ENCODE results near the gene BRI3BP. TPM values are rescaled to one million over a fixed set of nuclear protein-coding genes. Genes with fewer than 3 reads are reported as not detected.

BRI3BP gene
- total RNA-seq, 1 experiment from 2014 or later = 19.6 TPM

GRCh38 chr12:124967016-124967739, 26.3 kb upstream of the BRI3BP start:
- Mint-ChIP-seq H3K27ac (ENCODE audit: unreplicated experiment) (no peak overlapping the region), H3K36me3 (ENCODE audit: insufficient read depth, unreplicated experiment) (peaks cover 37% of the 10 kb centered on the region), H3K27me3 (ENCODE audit: insufficient read depth, unreplicated experiment) (no peaks in the 10 kb centered on the region), H3K9me3 (ENCODE audit: unreplicated experiment) (no peaks in the 10 kb centered on the region), H3K4me3 (ENCODE audit: unreplicated experiment) (no peak overlapping the region), H3K4me1 (ENCODE audit: low read depth, unreplicated experiment) (no peaks in the 10 kb centered on the region)
- no peaks in the 10 kb centered on the region for H3K4me1 ChIP-seq
- ChIA-PET CTCF (no interaction called here), POLR2A (no interaction called here)
- no peaks in the 10 kb centered on the region; the same call in none of the 2 replicates for H3K36me3 ChIP-seq (ENCODE audit: control insufficient read depth, insufficient read depth, low read length)
- no TSS peak for BruUV-seq (replicated peaks)
- TF ChIP-seq CTCF (IDR thresholded peaks at IDR 0.05; ENCODE audit: insufficient read depth in 1 of 2, low read depth in 1 of 2, low read length in 1 of 2, severe bottlenecking in 1 of 2, unreplicated experiment in 1 of 2) = no peak
- intact Hi-C loops (cut with micrococcal nuclease; ENCODE audit: unreplicated experiment) = no loop called here
- H3K9me3 ChIP-seq = no peaks in the 10 kb centered on the region
- H3K4me3 ChIP-seq (ENCODE audit: low read depth, low read length) = no peak overlapping the region
- DNase-seq = no peak
- H3K27me3 ChIP-seq (replicated peaks; ENCODE audit: control insufficient read depth, insufficient read depth, low read length) = no peaks in the 10 kb centered on the region

GRCh38 chr12:124968656-124969055, 24.8 kb upstream of the BRI3BP start:
- no peaks in the 10 kb centered on the region for H3K27me3 ChIP-seq (replicated peaks; ENCODE audit: control insufficient read depth, insufficient read depth, low read length)
- no peaks in the 10 kb centered on the region; the same call in none of the 2 replicates for H3K36me3 ChIP-seq (ENCODE audit: control insufficient read depth, insufficient read depth, low read length)
- Mint-ChIP-seq H3K27me3 (ENCODE audit: insufficient read depth, unreplicated experiment) (no peaks in the 10 kb centered on the region), H3K9me3 (ENCODE audit: unreplicated experiment) (no peaks in the 10 kb centered on the region), H3K4me1 (ENCODE audit: low read depth, unreplicated experiment) (no peaks in the 10 kb centered on the region), H3K4me3 (ENCODE audit: unreplicated experiment) (no peak overlapping the region), H3K36me3 (ENCODE audit: insufficient read depth, unreplicated experiment) (peaks cover 34% of the 10 kb centered on the region), H3K27ac (ENCODE audit: unreplicated experiment) (no peak overlapping the region)
- H3K9me3 ChIP-seq = no peaks in the 10 kb centered on the region
- POLR2A ChIA-PET = no interaction called here
- DNase-seq = no peak
- intact Hi-C loops (cut with micrococcal nuclease; ENCODE audit: unreplicated experiment) = no loop called here
- CTCF ChIA-PET = no interaction called here
- H3K4me3 ChIP-seq (ENCODE audit: low read depth, low read length) = no peak overlapping the region
- H3K4me1 ChIP-seq = no peaks in the 10 kb centered on the region
- no peak for TF ChIP-seq CTCF (IDR thresholded peaks at IDR 0.05; ENCODE audit: insufficient read depth in 1 of 2, low read depth in 1 of 2, low read length in 1 of 2, severe bottlenecking in 1 of 2, unreplicated experiment in 1 of 2)
- no TSS peak for BruUV-seq (replicated peaks)

- no peak overlapping the region for H3K27ac Mint-ChIP-seq (ENCODE audit: unreplicated experiment)
These were observed 22.6 kb upstream of the BRI3BP start for GRCh38 chr12:124970647-124971402.

More at GRCh38 chr12:124970647-124971402, 22.6 kb upstream of the BRI3BP start:
- BruUV-seq (replicated peaks) = no TSS peak
- CTCF ChIA-PET = no interaction called here
- Mint-ChIP-seq H3K4me3 (ENCODE audit: unreplicated experiment) (no peak overlapping the region), H3K36me3 (ENCODE audit: insufficient read depth, unreplicated experiment) (peaks cover 42% of the 10 kb centered on the region), H3K27me3 (ENCODE audit: insufficient read depth, unreplicated experiment) (no peaks in the 10 kb centered on the region), H3K9me3 (ENCODE audit: unreplicated experiment) (no peaks in the 10 kb centered on the region), H3K4me1 (ENCODE audit: low read depth, unreplicated experiment) (no peaks in the 10 kb centered on the region)
- no peak for TF ChIP-seq CTCF (IDR thresholded peaks at IDR 0.05; ENCODE audit: insufficient read depth in 1 of 2, low read depth in 1 of 2, low read length in 1 of 2, severe bottlenecking in 1 of 2, unreplicated experiment in 1 of 2)
- no peak overlapping the region for H3K4me3 ChIP-seq (ENCODE audit: low read depth, low read length)
- intact Hi-C loops (cut with micrococcal nuclease; ENCODE audit: unreplicated experiment) = no loop called here
- H3K9me3 ChIP-seq = no peaks in the 10 kb centered on the region
- H3K4me1 ChIP-seq = no peaks in the 10 kb centered on the region
- H3K36me3 ChIP-seq (ENCODE audit: control insufficient read depth, insufficient read depth, low read length) = no peaks in the 10 kb centered on the region; the same call in 1 of the 2 replicates
- no peaks in the 10 kb centered on the region for H3K27me3 ChIP-seq (replicated peaks; ENCODE audit: control insufficient read depth, insufficient read depth, low read length)
- DNase-seq = no peak
- POLR2A ChIA-PET = no interaction called here

All from Caco-2 (cell line).